NCI-H2227 treated with DMSO at 0.1 percent for 48 hours (cell line): ENCODE results near the gene HIGD1C.
"Not testable (repeated sequence)": the region's sequence is repeated elsewhere in the genome, so short reads cannot be mapped to it uniquely, and the experiment has no call there.

Experiments
- DNase-seq: peaks from one replicate; lab custom pipeline; 2025; lab: John Stamatoyannopoulos, UW

HIGD1C gene

DNA sequence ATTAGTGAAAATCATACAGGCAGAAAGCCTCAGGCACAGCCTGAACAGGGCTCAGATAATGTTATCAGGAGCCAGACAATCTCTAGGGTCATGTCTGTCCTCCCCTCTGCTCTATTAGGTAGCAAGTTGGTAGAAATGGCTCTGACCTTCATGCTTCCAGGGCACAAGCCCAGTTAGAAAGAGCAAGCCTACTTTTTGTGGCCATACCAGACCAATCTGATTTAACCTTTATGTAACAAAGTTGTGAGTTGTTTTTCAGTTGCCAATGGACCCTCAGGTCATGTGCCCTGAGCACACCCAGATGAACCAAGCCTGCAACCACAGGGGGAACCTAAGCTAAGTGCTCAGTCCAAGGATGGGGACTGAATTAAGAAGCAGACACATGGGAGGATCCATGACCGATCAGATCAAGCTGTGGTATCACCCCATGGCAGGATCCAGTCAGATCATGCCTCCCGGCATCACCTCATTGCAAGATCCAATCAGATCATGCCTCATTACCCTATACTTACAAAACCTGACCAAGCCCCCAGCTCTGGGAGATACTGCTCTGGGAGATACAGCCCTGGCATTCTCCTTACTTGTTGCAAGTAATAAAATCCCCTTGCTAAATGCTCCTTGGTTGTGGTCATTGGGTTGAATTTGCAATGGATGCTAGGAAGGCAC is 18.8 kb upstream of the HIGD1C start:
- no peak for DNase-seq

GRCh38 chr12:50934371-50934851 is 17.9 kb upstream of the HIGD1C start:
- DNase-seq, result no peak

GRCh38 chr12:50934981-50935807 is 17.1 kb upstream of the HIGD1C start:
- DNase-seq, result no peak

GRCh38 chr12:50936821-50937530 is 15.4 kb upstream of the HIGD1C start:
- DNase-seq, result no peak

- no peak for DNase-seq
These were observed 14.7 kb upstream of the HIGD1C start for GRCh38 chr12:50937653-50938052.

DNA sequence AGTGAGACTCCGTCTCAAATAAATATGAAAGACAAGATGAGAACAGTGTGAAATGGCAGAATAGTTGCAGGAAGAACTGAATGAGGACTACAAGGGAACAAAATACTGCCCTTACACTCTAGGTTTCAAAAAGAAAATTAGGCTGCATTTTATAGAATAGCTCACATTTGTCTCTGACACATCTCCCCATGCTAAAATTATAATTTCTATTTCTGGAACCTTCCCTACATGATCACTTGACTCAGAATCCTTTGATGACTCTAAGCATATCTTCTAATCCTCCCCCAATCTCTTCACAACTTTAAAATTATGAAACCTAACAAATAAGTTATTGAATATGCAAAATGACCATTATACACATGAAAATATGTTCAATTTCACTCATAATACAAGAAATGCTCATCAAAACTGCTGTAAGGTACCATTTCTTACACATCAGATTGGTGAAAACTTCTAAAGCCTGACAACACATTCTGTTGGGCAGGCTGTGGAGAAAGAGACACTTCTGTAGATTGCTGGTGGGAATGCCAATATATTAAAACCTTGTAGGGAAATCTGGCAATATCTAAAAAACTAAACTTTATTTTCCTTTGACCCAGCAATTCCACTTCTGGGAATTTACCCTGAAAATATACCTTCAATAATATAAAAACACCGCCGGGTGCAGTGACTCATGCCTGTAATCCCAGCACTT is 4.3 kb upstream of the HIGD1C start:
- DNase-seq, result no peak

- DNase-seq, result no peak
These were observed 3.5 kb upstream of the HIGD1C start for GRCh38 chr12:50948798-50949197.

DNA sequence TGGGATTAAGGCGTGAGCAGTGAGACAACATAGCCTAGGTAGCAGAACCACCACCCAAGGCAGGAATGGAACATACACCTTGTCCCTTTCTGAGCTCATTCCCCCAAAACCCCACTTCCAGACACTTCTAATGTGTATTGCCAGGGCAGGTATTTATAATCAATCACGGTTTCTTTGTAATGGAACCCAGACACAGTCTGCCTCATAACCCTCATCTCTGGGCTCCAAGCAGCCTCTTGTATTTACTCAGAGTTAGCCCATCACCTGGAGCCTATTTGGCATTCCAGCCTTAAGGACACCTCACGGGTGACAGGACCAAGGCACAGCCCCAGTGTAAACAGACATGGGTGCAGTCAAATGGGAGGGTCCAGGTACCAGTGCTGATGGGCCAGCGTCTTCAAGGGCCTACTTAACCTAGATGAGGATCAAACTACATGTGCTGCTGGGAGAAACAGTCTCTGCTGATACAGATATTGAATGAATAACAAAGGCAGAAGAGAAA is 2.5 kb upstream of the HIGD1C start:
- DNase-seq, result no peak

DNA sequence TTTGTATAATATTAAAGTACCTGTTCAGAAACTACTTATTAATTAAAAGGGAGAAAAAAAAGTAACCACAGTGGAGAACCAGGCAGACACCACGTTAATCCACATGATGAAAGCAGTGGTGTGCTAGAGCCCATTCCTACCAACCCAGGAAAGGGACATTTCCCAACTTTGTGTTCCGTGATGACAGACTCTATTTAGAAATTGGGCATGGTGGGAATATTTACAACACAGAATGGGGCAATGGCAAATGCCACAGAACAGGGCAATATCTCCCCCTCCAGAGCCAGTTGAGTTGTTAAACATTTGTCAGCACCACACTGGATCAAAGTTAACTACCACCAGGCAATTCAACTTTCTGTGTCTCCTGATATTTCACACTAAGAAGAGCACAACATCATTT is 1.2 kb upstream of the HIGD1C start:
- DNase-seq, result no peak

GRCh38 chr12:50953047-50953446 is 703 bp downstream of the HIGD1C start:
- DNase-seq, result no peak

DNA sequence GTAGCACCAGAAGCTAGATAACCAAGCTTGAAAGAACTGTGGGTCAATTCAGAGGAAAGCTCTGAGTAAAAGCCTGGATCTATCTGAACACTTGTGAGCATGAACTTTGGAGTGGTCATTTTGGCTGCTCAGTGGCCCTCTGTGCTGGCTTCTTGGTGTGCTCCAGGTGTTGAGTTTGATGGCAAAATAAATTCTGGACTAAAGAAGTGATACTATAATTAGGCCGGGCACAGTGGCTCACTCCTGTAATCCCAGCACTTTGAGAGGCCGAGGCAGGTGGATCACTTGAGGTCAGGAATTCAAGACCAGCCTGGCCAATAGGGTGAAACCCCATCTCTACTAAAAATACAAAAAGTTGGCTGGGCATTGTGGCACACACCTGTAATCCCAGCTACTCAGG is 2.4 kb downstream of the HIGD1C start:
- not testable (repeated sequence) for DNase-seq

- DNase-seq, result no peak
These were observed 2.9 kb downstream of the HIGD1C start for GRCh38 chr12:50955288-50955687.

DNA sequence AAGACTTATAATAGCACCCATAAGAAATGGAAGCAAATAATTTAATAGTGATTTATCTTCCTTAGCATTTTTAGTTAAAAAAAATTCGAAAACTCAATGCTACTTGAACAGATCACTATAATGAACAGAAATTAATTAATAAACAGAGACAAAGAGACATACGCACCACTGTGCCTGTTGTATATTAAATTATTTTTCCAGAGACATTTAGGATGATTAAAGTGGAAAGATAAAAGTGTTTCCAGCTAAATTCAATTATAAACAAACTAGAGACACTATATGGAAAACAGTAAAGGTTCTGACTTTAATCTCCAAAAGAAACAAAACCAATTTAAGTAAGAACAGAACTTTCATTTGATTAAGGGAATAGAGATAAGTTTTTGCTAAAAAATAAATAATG is 3.4 kb downstream of the HIGD1C start:
- no peak for DNase-seq

- no peak for DNase-seq
These were observed 7.8 kb downstream of the HIGD1C start for GRCh38 chr12:50960130-50960529.

DNA sequence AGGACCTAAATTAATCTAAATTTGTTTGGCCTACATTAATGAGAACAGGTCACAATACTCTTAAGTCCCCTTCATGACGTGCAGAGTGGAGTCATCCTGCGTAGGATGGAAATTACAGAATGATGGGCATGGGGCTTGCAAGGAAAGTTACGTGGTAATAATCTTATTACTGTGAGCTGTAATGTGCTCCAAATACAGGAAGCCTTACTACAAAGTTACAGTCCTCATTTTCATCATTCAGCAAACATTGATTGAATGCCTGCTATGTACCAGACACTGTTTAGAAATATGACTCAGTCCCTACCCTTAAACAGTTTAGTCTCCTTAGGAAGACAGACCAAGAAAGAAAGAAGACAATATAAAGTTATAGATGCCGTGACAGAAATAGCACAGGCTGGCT is 9.4 kb downstream of the HIGD1C start:
- no peak for DNase-seq

- no peak for DNase-seq
These were observed 12.1 kb downstream of the HIGD1C start for GRCh38 chr12:50964432-50964831.

DNA sequence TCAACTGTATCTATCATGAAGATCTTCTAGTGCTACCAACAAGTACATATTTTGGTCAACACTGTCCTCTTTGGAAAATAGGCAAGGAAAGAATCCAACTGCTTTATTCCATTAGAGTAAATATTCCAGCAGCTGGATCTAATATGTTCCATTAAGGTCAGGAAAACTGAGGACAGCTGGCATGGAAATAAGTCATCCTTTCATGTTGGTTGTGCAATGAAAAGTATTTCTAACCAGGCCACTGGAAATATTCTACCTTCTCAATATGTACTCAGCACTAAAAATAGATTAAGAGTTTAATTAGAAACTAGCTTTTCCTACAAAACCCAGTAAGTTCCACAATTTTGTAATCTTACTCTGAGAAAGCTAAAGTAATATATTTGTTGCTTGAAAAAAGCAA is 19.6 kb downstream of the HIGD1C start:
- no peak for DNase-seq

DNA sequence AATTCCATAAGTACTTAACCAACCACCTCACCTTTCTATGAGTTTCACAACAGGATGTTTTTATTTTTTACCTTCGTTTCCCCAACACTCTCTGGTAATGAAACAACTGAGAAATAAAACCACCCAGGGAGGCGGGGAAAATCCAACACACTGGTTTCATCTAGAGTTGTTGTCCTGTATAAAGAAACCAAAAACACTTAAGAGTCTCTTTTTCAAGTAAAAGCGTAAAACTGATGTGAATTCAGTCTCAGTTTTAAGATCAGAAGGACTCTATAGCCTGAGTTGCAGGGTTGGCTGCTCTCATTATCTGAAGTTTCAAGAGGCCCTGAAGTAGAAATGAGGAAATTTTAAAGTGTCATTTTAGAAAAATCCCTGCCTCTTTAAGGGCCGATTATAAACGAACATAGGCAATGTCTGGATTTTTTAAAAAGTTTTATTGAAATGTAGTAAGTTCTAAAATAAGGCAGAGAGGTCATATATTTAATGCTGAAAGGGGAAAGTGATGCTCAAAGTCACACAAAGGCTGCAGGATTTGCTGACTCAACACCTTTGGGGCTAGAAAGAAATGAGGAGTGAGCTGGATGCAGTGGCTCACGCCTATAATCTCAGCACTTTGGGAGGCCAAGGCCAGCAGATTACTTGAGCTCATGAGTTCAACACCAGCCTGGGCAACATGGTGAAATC is 27.2 kb downstream of the HIGD1C start:
- DNase-seq, result no peak

DNA sequence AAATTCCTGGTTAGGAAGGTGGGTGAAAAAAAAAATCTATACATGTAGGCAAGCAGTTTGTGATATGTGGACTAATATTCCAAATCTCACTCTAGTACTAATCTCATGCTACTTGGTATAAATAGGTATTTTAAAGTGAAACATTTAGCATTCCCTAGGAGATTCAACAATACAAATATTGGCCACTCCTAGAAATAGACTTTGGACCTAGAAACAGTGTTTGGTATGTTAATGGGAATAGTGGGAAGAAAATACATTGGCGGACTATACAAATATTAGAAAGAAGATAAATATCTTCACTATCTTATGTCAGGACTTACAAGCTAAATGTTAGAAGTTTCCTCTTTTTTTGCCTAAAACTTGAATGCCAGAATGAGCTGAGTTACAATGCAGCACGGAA is 28.2 kb downstream of the HIGD1C start:
- no peak for DNase-seq

GRCh38 chr12:50981319-50982239 is 29.2 kb downstream of the HIGD1C start:
- DNase-seq, result no peak
